ENCODE data around the gene ZNF772. TPM values are rescaled to one million over a fixed set of nuclear protein-coding genes. Genes with fewer than 3 reads are reported as not detected.

ZNF772 gene

Small RNA genes within 50 kb of the gene (small RNA-seq; reads per million reads assigned to genes)
- not detected for gene VN1R107P (ENCODE audit: low read depth)

All from mesenchymal stem cell (in vitro differentiated cells and primary cell).